ENCODE results near the gene SSBP3.

DNA sequence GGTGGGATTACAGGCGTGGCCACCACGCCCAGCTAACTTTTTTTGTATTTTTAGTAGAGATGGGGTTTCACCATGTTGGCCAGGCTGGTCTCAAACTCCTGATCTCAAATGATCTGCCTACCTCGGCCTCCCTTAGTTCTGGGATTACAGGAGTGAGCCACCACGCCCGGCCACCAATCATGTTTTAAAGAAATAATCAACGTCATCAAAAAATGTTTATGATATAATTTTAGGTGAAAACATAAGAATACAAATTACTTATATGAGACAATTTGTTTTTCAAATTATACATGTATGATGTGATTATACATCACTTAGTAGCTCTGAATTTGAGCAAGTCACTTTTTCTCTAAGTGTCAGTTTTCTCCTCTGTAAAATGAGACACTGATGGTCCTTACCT lies 31.6 kb upstream of the SSBP3 start:
- no peak for TF ChIP-seq EZH2phosphoT487 (IDR thresholded peaks at IDR 0.05; ENCODE audit: insufficient read depth, low read depth)
- TF ChIP-seq EZH2 (IDR thresholded peaks at IDR 0.05; ENCODE audit: insufficient read depth, poor library complexity, severe bottlenecking), result no peak
